Psoas muscle (tissue), 8 donors: ENCODE data around the gene MRPL27. TPM values are rescaled to one million over a fixed set of nuclear protein-coding genes. Genes with fewer than 3 reads are reported as not detected.

Experiments used
- ATAC-seq, 4 donors: fragments of 200-7000 bp; cut with Tn5 transposase; one replicate each; pipeline ENCODE4 v1.9.1; 2020; ENCODE audit warnings: moderate library complexity in 3 of 4, mild to moderate bottlenecking in 2 of 4
- DNase-seq, 2 donors: peaks; one replicate each; pipeline ENCODE4 v3.0.0-alpha.2; 2020
- H3K27ac ChIP-seq: fragments of 200-600 bp; one replicate; pipeline ENCODE4 v1.8.0; 2022
- H3K27me3 ChIP-seq, 3 donors: fragments of 200-600 bp in 1 of 3; one replicate each; pipeline versions ENCODE4 v1.6.1 to v1.8.0; 2013 to 2022; ENCODE audit warnings: low read length in 2 of 3, mild to moderate bottlenecking in 2 of 3, moderate library complexity in 1 of 3; ENCODE audit not compliant: insufficient read depth in 3 of 3
- H3K36me3 ChIP-seq, 2 donors: fragments of 200-600 bp in 1 of 2; one replicate each; pipeline versions ENCODE4 v1.6.1 to v1.8.0; 2013 to 2022; ENCODE audit warnings: low read depth in 1 of 2, mild to moderate bottlenecking in 1 of 2, moderate library complexity in 1 of 2; ENCODE audit not compliant: insufficient read depth in 1 of 2
- H3K4me1 ChIP-seq: fragments of 200-600 bp; one replicate; pipeline ENCODE4 v1.8.0; 2022
- H3K4me3 ChIP-seq: fragments of 200-600 bp; one replicate; pipeline ENCODE4 v1.8.0; 2022; ENCODE audit warnings: mild to moderate bottlenecking
- H3K9me3 ChIP-seq: fragments of 200-600 bp; one replicate; pipeline ENCODE4 v1.8.0; 2022
- WGBS, 3 donors: extraction: QIAGEN DNeasy Blood & Tissue Kit; methylation state at CpG; one replicate each; pipeline versions ENCODE4 v1.1.6 to v1.1.7; 2013; 5-methylcytosine and 5-hydroxymethylcytosine counted together
- intact Hi-C, 2 donors: fragments of 100-400 bp; cut with DNase I; formaldehyde crosslinking; loops; one replicate each; pipeline versions ENCODE4 v1.11.0 to v1.14.2; 2022
- polyA plus RNA-seq, 3 donors: library from polyadenylated mRNA; stranded (reverse); fragments of 200-250 nt; gene quantifications; one replicate each; pipeline ENCODE4 v1.2.3, GENCODE V29; 2013
- total RNA-seq, 4 donors: library from RNA; stranded (reverse); fragmentation: NEBNext Ultra II Directional in 2 of 4; extraction: Animal tissue kit (Norgen Biotek cat#: 25700) in 2 of 4; gene quantifications; one replicate each; pipeline versions ENCODE4 v1.2.1 to v1.2.4, GENCODE V29; 2021 to 2023
- TF ChIP-seq, protein P1 (sequence below): fragments of 200-600 bp; IDR thresholded peaks from one replicate; pipeline ENCODE4 v1.8.0; 2022; ENCODE audit warnings: antibody characterized with exemption
- donor health status: healthy with polysubstance abuse.
- donor health status: DM: no; HTN: no; CAD: no; lungs with moderate emphysema.
- donor health status: Bipolar disorder and iron deficiency.
- donor health status: healthy.
- donor health status: DM: yes; HTN: yes; CAD: no.
- donor health status: DM: no; HTN: no; CAD: no.
- donor health status: DM: no; HTN: no; CAD: no.
- donor health status: DM: yes; HTN: yes; CAD: no.

Gene MRPL27
- total and polyA plus RNA-seq, 7 donors, result 70.7 to 468 (median 128) TPM

DNA sequence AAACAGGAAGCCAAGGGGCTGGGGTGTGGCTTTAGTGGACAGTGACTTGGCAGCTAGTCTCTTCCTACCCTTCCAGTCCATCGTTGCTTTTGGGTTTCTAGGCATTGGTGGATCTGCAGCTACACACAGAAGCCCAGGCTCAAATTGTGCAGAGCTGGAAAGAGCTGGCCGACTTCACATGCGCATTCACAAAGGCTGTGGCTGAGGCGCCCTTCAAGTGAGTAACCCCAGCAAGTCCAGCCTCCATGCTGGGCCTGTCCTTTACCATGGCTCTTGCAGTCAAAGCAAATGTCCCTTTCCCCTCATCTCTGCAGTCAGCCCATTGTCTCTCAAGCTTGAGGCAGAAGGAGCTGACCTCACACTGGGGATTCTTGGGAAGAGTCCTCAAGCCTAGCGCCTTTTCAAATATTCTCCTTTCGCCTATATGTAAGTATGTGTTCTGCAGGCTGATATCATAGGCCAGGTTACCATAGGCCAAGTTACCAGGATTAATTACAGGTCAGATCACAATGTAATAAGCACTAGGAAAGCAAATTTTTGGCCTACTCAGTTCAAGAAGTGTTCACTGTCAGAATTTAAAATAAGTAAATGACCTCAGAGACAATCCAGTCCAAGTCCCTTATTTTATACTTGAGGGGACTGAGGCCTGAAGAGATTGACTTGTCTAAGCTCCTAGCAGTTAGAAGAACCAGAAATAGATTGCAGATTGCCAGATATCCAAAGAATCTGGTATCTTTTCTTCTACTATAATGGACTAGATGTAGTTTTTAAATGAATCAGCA lies 6.6 kb upstream of the MRPL27 start:
- H3K36me3 ChIP-seq, result peaks cover 2 to 43% of the 10 kb centered on the region in 2 donors
- H3K4me3 ChIP-seq, result no peak overlapping the region
- no peak overlapping the region for H3K27ac ChIP-seq
- intact Hi-C loops, result no loop called here
- peaks cover 13% of the 10 kb centered on the region for H3K4me1 ChIP-seq
- ATAC-seq, result peak in 3 of 4 donors; percentile 24 to 60 (median 59)
- WGBS, 3 donors, result 83 to 88% (median 87%) methylated on average over 6 of the region's 6 CpGs
- no peaks in the 10 kb centered on the region for H3K9me3 ChIP-seq
- TF ChIP-seq, protein P1, sequence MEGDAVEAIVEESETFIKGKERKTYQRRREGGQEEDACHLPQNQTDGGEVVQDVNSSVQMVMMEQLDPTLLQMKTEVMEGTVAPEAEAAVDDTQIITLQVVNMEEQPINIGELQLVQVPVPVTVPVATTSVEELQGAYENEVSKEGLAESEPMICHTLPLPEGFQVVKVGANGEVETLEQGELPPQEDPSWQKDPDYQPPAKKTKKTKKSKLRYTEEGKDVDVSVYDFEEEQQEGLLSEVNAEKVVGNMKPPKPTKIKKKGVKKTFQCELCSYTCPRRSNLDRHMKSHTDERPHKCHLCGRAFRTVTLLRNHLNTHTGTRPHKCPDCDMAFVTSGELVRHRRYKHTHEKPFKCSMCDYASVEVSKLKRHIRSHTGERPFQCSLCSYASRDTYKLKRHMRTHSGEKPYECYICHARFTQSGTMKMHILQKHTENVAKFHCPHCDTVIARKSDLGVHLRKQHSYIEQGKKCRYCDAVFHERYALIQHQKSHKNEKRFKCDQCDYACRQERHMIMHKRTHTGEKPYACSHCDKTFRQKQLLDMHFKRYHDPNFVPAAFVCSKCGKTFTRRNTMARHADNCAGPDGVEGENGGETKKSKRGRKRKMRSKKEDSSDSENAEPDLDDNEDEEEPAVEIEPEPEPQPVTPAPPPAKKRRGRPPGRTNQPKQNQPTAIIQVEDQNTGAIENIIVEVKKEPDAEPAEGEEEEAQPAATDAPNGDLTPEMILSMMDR, result no peak
- H3K27me3 ChIP-seq, result no peaks in the 10 kb centered on the region
- no peak for DNase-seq

DNA sequence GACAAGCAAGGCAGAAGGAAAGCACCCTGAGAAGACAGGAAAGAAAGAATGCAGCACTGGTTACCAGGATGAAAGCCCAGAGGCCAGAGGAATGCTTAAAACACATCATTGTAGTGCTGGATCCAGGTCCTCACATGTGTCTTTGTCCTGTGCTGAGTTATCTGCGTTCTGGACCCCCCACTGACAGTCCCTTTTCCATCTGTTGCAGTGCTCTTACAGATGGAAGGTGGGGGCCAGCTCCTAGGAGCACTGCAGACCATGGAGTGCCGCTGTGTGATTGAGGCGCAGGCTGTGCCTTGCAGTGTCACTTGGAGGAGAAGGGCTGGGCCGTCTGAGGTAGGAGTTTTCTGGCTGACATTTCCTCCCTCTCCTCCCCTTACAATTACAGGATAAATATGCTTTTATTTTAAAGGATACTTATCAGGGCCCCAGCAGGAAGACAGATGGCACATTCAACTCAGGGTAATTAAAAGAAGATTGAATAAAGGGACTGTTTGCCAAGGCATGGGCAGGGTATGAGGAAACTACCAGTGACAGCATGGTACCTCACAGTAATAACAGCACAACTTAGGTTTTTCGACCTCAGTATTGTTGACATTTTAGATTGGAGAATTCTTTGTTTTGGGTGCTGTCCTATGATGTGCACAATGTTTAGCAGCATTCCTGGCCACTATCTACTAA lies 3.0 kb upstream of the MRPL27 start:
- peaks cover 18% of the 10 kb centered on the region for H3K4me1 ChIP-seq
- DNase-seq (no peak), ATAC-seq (no peak)
- no peaks in the 10 kb centered on the region for H3K9me3 ChIP-seq
- H3K4me3 ChIP-seq, result no peak overlapping the region
- H3K27ac ChIP-seq, result no peak overlapping the region
- H3K27me3 ChIP-seq, result no peaks in the 10 kb centered on the region
- intact Hi-C loops, result no loop called here
- peaks cover 0 to 7% of the 10 kb centered on the region in 2 donors for H3K36me3 ChIP-seq
- WGBS, 3 donors, result 82 to 84% (median 83%) methylated on average over 5 of the region's 5 CpGs
- TF ChIP-seq, protein P1, result no peak

DNA sequence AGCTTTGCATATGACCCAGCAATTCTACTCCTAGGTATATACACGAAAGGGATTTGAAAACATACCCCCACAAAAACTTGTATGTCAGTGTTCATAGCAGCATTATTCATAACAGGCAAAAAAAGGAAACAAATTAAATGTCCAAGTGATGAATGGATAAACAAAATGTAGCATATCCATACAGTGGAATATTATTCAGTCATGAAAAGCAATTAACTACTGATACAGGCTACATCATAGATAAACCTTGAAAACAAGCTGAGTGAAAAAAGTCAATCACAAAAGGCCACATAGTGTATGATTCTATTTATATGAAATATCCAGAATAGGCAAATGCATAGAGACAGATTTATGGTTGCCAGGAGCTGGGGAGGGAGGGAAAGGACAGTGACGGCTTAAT lies 721 bp upstream of the MRPL27 start:
- Histone ChIP-seq H3K27me3 (no peaks in the 10 kb centered on the region), H3K4me1 (peaks cover 15% of the 10 kb centered on the region), H3K4me3 (no peak overlapping the region), H3K27ac (no peak overlapping the region), H3K36me3 (peaks cover 0 to 21% of the 10 kb centered on the region in 2 donors), H3K9me3 (no peaks in the 10 kb centered on the region)
- ATAC-seq, result no peak
- TF ChIP-seq, protein P1, result no peak
- intact Hi-C loops, result no loop called here
- 85 to 88% (median 87%) methylated on average over 2 of the region's 2 CpGs for WGBS, 3 donors
- no peak for DNase-seq

DNA sequence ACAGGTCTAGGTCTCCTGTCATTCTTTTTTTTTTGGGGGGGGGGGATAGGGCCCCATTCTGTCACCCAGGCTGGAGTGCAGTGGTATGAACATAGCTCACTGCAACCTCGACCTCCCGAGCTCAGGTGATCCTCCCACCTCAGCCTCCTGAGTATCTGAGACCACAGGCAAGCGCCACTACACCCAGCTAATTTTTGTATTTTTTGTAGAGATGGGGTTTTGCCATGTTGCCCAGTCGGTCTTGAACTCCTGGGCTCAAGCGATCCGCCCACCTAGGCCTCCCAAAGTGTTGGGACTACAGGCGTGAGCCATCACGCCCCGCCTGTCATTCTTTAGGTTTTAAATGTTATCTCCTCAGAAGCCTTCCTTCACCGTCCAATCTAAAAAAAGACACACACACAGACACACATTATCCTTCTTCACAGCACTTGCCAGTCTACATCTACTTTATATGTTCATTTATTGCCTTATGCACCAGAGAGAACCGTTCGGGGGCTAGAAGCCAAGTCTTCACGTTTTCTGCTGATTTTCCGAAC lies 694 bp downstream of the MRPL27 start:
- peak in 2 of 4 donors; percentile 3 to 4 for ATAC-seq
- 17 to 21% (median 19%) methylated on average over 14 of the region's 14 CpGs for WGBS, 3 donors
- Histone ChIP-seq H3K27ac (peak overlapping the region; percentile 99), H3K36me3 (peaks cover 0 to 35% of the 10 kb centered on the region in 2 donors), H3K9me3 (no peaks in the 10 kb centered on the region), H3K4me1 (peaks cover 15% of the 10 kb centered on the region), H3K4me3 (peak overlapping the region; percentile 89), H3K27me3 (no peaks in the 10 kb centered on the region)
- intact Hi-C loops, result no loop called here
- TF ChIP-seq, protein P1, result no peak
- no peak for DNase-seq
